AG04449 (cell line): ENCODE results near the gene LBHD2.

Experiments used
- CTCF ChIA-PET: fragments of 350-600 bp; formaldehyde crosslinking; extraction: SDS; loops from one replicate; lab custom pipeline; 2021; ENCODE audit warnings: antibody characterized with exemption; lab: Yijun Ruan, JAX
- POLR2A ChIA-PET: fragments of 400-600, 350-600 bp; formaldehyde crosslinking; extraction: SDS; loops from one replicate; lab custom pipeline; 2020; ENCODE audit warnings: antibody characterized with exemption, inconsistent platforms; lab: Yijun Ruan, JAX
- DNase-seq: peaks from one replicate; pipeline ENCODE4 v3.0.0-alpha.2; 2010; ENCODE audit warnings: low read depth, low spot score
- H3K4me3 ChIP-seq: 2 replicates; pipeline ENCODE4 v1.5.1; 2011; ENCODE audit warnings: low read depth, mild to moderate bottlenecking, control low read depth, low read length
- TF ChIP-seq, protein P1 (sequence below): IDR thresholded peaks from one replicate; pipeline ENCODE4 v1.5.1; 2011; ENCODE audit warnings: mild to moderate bottlenecking, moderate library complexity, low read length, control low read depth, inconsistent platforms; ENCODE audit not compliant: insufficient read depth; ENCODE audit errors: missing control alignments

LBHD2 gene

DNA sequence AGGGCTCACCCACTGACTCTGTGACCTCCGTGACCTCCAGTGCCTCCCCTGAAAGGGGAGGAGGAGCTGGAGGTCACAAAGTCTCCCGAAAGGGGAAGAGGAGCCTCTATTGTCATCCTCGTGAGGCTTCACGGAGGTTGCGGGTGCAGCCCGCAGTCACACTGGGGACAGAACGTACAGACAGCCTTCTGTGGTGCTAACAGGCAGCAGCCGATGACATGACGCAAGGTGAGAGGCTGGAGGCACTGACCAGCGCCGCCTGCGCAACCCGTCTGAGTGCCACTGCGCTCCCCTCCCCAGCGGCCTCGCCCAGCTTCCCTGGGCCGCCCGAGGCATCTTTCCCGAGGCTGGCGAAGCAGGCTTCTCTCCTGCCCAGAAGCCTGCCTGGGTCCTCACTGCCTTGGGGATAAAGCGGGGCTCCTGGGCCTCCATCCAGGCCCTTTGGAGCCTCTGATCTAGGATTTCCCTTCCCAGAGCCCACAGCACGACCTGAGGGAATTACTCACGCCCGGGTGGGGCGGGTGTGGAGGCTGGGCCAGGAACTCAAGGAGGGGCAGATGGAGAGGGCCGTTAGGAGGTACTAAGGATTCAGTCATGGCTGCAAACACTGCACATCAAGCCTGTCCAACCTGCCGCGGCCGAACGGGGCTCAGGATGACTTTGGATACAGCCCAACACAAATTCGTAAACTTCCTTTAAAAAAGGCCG, 12.3 kb upstream of the LBHD2 start:
- TF ChIP-seq, protein P1, sequence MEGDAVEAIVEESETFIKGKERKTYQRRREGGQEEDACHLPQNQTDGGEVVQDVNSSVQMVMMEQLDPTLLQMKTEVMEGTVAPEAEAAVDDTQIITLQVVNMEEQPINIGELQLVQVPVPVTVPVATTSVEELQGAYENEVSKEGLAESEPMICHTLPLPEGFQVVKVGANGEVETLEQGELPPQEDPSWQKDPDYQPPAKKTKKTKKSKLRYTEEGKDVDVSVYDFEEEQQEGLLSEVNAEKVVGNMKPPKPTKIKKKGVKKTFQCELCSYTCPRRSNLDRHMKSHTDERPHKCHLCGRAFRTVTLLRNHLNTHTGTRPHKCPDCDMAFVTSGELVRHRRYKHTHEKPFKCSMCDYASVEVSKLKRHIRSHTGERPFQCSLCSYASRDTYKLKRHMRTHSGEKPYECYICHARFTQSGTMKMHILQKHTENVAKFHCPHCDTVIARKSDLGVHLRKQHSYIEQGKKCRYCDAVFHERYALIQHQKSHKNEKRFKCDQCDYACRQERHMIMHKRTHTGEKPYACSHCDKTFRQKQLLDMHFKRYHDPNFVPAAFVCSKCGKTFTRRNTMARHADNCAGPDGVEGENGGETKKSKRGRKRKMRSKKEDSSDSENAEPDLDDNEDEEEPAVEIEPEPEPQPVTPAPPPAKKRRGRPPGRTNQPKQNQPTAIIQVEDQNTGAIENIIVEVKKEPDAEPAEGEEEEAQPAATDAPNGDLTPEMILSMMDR, result no peak
- CTCF ChIA-PET, result no interaction called here
- POLR2A ChIA-PET, result no interaction called here
- H3K4me3 ChIP-seq, result no peak overlapping the region
- DNase-seq, result no peak

DNA sequence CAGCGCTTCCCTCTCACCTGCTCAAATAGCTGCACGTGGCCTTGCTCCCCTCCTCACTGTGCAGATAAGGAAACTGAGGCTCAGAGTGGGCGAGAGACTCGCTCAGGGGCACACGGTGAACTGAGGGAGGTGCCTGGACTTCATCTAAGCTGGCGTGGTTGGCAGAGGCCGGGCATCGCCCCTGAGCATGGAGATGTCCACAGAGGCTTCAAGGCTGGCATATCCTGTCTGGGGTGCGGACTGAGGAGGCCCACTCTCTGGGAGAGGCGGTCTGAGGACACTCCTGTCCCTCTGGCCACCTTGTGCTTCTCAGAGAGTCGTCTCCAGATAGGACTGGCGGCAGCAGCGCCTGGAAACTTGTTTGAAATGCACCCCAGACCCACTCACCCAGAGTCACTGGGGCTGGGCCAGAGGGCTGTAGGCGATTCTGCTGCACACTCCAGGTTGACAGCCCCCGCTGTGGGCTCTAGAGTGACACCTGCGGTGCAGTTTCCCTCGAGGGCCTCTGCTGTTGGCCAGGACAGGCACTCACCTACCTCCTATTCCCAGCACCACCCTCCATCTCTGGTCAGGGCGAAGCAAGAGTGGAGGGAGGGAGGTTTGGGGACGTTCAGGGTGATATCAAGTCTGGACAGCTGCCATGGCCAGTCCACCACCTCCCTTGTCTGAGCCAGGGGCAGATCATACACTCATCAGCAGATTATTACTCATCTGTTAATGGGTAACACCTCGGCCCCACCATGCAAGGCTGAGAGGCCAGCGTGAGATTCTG, 11.2 kb upstream of the LBHD2 start:
- DNase-seq, result no peak
- POLR2A ChIA-PET, result no interaction called here
- CTCF ChIA-PET, result no interaction called here
- TF ChIP-seq, protein P1, result no peak
- no peak overlapping the region for H3K4me3 ChIP-seq

DNA sequence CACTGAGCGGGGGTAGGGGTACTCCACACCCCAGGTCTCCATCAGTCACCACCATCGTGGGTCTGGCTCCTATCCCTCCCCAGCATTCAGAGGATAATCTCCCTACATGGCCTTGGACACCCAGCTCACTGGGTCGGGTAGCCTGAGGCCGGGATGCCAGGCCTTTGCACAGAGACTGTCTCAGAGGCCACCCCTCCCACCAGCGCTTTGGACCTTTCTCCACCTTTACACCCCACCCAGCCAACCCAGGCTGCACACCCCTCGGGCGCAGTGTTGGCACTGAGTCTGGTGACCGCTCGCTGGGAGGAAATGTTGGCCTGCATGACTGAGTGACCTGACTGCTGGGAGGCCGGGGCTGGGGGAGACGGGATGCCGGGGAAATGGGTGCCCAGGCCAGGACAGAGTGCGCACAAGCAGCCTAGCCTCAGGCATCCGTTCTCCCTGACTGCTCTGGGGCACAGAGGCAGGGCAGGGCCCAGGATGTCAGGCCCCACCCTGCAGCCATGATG, 10.6 kb upstream of the LBHD2 start:
- ChIA-PET CTCF (interaction anchor here (1.1 to 6.9 kb wide), 5 partner anchors 12 to 378 kb away, joined by 5 to 55 read pairs (median 15); partner anchors contain the start of gene CDC42BPB), POLR2A (no interaction called here)
- TF ChIP-seq, protein P1, result no peak
- H3K4me3 ChIP-seq, result no peak overlapping the region
- DNase-seq, result no peak

DNA sequence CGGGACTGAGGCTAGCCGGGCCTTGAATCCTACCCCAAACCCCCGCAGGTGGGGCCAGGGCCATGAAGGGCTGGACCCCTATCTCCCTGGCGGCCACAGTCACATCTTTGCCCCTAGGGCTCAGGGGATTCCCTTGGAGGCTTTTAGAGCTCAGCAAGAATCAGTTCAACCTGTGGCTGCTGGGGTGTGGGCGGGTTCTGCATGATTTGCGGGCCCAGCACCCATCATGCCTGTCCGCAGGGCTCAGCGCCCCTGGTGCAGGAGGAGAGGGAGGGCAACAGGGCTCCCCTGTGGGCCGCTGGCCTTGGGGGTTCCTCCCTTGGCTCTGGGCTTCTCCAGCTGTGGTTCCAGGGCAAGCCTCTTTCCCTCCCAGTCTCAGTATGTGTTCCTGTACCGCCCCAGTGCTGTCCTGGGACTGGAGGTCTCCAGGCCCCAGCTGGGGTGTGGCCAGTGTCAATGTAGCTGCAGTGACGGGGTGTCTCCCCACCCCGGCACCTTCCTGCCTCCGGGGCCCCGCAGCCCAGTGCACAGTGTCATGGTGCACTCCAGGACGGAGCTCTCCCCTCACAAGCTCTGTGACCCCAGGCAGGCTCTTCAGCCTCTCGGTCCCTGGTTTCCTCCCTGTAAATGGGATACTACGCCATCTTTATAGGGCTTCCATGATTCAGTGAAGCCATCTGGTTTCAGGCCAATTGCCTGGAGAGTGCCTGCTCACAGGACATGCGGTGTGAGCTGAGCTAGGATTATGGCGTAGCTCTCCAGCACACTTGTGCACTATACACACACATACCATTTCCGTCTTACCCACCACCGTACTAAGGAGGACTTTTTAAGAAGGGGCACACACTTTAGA, 9.9 kb upstream of the LBHD2 start:
- POLR2A ChIA-PET, result interaction anchor here (0.5 to 0.9 kb wide), 2 partner anchors 51 to 117 kb away, joined by 3 read pairs; no protein-coding TSS in a partner anchor
- DNase-seq, result no peak
- no peak overlapping the region for H3K4me3 ChIP-seq

DNA sequence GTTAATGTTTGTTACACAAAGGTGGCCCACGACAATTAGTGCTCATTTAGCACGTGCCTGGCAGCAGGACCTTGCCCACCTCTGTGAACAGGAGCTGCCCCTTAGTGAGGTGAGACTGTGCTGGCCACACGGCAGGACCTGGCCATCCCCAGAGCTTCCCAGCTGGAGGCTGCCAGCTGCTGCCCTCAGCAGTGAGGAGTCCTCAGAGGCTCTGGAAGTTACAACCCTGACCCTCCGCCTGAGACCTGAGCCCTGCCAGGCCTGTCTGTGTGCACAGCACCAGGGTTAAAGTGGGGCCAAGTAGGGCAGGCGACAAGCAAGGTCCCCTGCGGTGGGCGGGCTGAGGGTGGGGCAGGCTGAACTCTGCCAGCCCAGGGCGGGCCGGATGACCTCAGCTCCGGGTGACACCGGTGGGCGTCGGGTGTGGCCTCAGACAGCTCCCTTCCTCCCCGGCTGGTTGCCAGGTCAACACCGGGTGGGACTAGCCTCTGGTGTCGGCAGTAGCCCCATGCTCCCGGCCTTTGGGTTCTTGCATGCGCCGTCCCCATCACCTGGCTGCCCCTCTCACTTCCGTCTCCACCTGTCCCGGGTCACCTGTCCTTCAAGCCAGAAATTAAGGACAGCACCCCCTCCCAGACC, 9.2 kb upstream of the LBHD2 start:
- no peak for DNase-seq
- POLR2A ChIA-PET, result interaction anchor here (0.5 to 0.9 kb wide), 2 partner anchors 52 to 118 kb away, joined by 3 read pairs; no protein-coding TSS in a partner anchor
- peak overlapping the region; percentile 45; the same call in 1 of the 2 replicates for H3K4me3 ChIP-seq

More for the DNA sequence above, 9.9 kb upstream of the LBHD2 start:
- CTCF ChIA-PET, result interaction anchor here (0.6 to 6.9 kb wide), 32 partner anchors 9 to 379 kb away, joined by 3 to 88 read pairs (median 5); partner anchors contain the start of gene CDC42BPB
- TF ChIP-seq, protein P1, result no peak

More for the DNA sequence above, 9.2 kb upstream of the LBHD2 start:
- CTCF ChIA-PET, result interaction anchor here (0.6 to 6.9 kb wide), 42 partner anchors 7 to 380 kb away, joined by 3 to 88 read pairs (median 4); partner anchors contain the start of genes CDC42BPB and LBHD2
- TF ChIP-seq, protein P1, result no peak
